ENCODE measurements around the gene HYAL2.

Gene HYAL2

GRCh38 chr3:50322386-50323091, at the start of gene HYAL2:
Gene HYAL2 (minus strand): TSS chr3:50322745. CDS start chr3:50320489, 2,256 bp downstream.
- no peak for DNase-seq (ENCODE audit: low read depth)

GRCh38 chr3:50371133-50371685, 48.7 kb upstream of the HYAL2 start:
- DNase-seq (ENCODE audit: low read depth), result no peak

GRCh38 chr3:50370594-50370993, 48.0 kb upstream of the HYAL2 start:
- DNase-seq (ENCODE audit: low read depth), result no peak

- no peak for DNase-seq (ENCODE audit: low read depth)
Measured at GRCh38 chr3:50369012-50369670, 46.6 kb upstream of the HYAL2 start.

GRCh38 chr3:50365842-50366220, 43.3 kb upstream of the HYAL2 start:
- DNase-seq (ENCODE audit: low read depth), result no peak

GRCh38 chr3:50365080-50365841, 42.7 kb upstream of the HYAL2 start:
- DNase-seq (ENCODE audit: low read depth), result peak; percentile 88

- DNase-seq (ENCODE audit: low read depth), result no peak
Measured at GRCh38 chr3:50364573-50365079, 42.1 kb upstream of the HYAL2 start.

GRCh38 chr3:50359760-50360110, 37.2 kb upstream of the HYAL2 start:
- DNase-seq (ENCODE audit: low read depth), result no peak

GRCh38 chr3:50358911-50359759, 36.6 kb upstream of the HYAL2 start, which contains the start of gene TMEM115:
Gene TMEM115 (minus strand): TSS chr3:50359521. CDS start chr3:50359063, 458 bp downstream.
- DNase-seq (ENCODE audit: low read depth), result peak; percentile 92

- DNase-seq (ENCODE audit: low read depth), result no peak
Measured at GRCh38 chr3:50358355-50358910, 35.9 kb upstream of the HYAL2 start.

GRCh38 chr3:50357481-50357880, 34.9 kb upstream of the HYAL2 start:
- DNase-seq (ENCODE audit: low read depth), result no peak

GRCh38 chr3:50356553-50356952, 34.0 kb upstream of the HYAL2 start:
- DNase-seq (ENCODE audit: low read depth), result no peak

- DNase-seq (ENCODE audit: low read depth), result no peak
Measured at GRCh38 chr3:50355829-50356552, 33.4 kb upstream of the HYAL2 start.

GRCh38 chr3:50354850-50355249, 32.3 kb upstream of the HYAL2 start:
- DNase-seq (ENCODE audit: low read depth), result no peak

GRCh38 chr3:50354186-50354764, 31.7 kb upstream of the HYAL2 start:
- DNase-seq (ENCODE audit: low read depth), result no peak

- no peak for DNase-seq (ENCODE audit: low read depth)
Measured at GRCh38 chr3:50353245-50354004, 30.9 kb upstream of the HYAL2 start.

GRCh38 chr3:50352781-50353180, 30.2 kb upstream of the HYAL2 start:
- no peak for DNase-seq (ENCODE audit: low read depth)

- DNase-seq (ENCODE audit: low read depth), result no peak
Measured at GRCh38 chr3:50351323-50351697, 28.8 kb upstream of the HYAL2 start.

GRCh38 chr3:50350527-50351322, 28.2 kb upstream of the HYAL2 start, which contains the start of the genes CYB561D2 and NPRL2:
Gene CYB561D2 (plus strand): TSS chr3:50350862. CDS start chr3:50351434, 572 bp downstream.
Gene NPRL2 (minus strand): TSS chr3:50350775. CDS start chr3:50350652, 123 bp downstream.
- peak; percentile 98 for DNase-seq (ENCODE audit: low read depth)
